ENCODE data around the gene GNAI1.

DNA sequence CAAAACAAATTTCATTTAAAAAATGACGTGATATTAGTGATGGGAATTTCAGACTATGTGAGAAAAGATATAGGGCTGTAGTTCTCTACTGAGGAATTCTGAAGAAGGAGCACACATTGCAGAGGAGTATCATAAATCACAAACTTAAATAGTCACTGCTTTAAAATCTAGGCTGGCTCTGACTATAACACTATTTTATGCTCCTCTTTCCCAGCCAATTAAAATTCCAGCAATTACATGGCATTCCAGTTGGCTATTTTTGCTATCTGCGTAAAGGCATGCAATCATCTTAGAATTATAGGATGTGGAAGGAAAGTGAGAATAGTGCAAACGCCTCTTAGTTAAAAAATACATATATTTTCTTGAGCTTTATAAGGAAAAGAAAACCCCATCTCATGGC lies 123.1 kb downstream of the GNAI1 start:
- TF ChIP-seq, protein P1, sequence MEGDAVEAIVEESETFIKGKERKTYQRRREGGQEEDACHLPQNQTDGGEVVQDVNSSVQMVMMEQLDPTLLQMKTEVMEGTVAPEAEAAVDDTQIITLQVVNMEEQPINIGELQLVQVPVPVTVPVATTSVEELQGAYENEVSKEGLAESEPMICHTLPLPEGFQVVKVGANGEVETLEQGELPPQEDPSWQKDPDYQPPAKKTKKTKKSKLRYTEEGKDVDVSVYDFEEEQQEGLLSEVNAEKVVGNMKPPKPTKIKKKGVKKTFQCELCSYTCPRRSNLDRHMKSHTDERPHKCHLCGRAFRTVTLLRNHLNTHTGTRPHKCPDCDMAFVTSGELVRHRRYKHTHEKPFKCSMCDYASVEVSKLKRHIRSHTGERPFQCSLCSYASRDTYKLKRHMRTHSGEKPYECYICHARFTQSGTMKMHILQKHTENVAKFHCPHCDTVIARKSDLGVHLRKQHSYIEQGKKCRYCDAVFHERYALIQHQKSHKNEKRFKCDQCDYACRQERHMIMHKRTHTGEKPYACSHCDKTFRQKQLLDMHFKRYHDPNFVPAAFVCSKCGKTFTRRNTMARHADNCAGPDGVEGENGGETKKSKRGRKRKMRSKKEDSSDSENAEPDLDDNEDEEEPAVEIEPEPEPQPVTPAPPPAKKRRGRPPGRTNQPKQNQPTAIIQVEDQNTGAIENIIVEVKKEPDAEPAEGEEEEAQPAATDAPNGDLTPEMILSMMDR (IDR thresholded peaks at IDR 0.05; ENCODE audit: low read depth, low read length, missing input control), result no peak
- no peak for TF ChIP-seq EGR1 (IDR thresholded peaks at IDR 0.05; ENCODE audit: low read depth in 2 of 2)
- TF ChIP-seq, protein P2, sequence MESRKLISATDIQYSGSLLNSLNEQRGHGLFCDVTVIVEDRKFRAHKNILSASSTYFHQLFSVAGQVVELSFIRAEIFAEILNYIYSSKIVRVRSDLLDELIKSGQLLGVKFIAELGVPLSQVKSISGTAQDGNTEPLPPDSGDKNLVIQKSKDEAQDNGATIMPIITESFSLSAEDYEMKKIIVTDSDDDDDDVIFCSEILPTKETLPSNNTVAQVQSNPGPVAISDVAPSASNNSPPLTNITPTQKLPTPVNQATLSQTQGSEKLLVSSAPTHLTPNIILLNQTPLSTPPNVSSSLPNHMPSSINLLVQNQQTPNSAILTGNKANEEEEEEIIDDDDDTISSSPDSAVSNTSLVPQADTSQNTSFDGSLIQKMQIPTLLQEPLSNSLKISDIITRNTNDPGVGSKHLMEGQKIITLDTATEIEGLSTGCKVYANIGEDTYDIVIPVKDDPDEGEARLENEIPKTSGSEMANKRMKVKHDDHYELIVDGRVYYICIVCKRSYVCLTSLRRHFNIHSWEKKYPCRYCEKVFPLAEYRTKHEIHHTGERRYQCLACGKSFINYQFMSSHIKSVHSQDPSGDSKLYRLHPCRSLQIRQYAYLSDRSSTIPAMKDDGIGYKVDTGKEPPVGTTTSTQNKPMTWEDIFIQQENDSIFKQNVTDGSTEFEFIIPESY (IDR thresholded peaks at IDR 0.05), result no peak
- no peak for TF ChIP-seq RAD21 (IDR thresholded peaks at IDR 0.05)
- no peak for TF ChIP-seq YY1 (IDR thresholded peaks at IDR 0.05)
- TF ChIP-seq TAF1 (conservative IDR thresholded peaks at IDR 0.05), result no peak
- no peak for TF ChIP-seq SP1 (IDR thresholded peaks at IDR 0.05)
- no peak for TF ChIP-seq HNF4A (conservative IDR thresholded peaks at IDR 0.05)
- TF ChIP-seq JUND (IDR thresholded peaks at IDR 0.05), result no peak
- TF ChIP-seq RXRA (IDR thresholded peaks at IDR 0.05), result no peak
- TF ChIP-seq, protein P3, sequence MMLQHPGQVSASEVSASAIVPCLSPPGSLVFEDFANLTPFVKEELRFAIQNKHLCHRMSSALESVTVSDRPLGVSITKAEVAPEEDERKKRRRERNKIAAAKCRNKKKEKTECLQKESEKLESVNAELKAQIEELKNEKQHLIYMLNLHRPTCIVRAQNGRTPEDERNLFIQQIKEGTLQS (IDR thresholded peaks at IDR 0.05), result no peak
- TF ChIP-seq, protein P4, sequence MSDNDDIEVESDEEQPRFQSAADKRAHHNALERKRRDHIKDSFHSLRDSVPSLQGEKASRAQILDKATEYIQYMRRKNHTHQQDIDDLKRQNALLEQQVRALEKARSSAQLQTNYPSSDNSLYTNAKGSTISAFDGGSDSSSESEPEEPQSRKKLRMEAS (IDR thresholded peaks at IDR 0.05), result no peak
- TF ChIP-seq GABPA (IDR thresholded peaks at IDR 0.05 in 1 of 2, conservative IDR thresholded peaks at IDR 0.05 in 1 of 2), result no peak
